H1 (cell line): ENCODE results near the gene PRPF6. TPM values are rescaled to one million over a fixed set of nuclear protein-coding genes. Genes with fewer than 3 reads are reported as not detected.

ENCODE experiments used
- EP300 ChIP-seq, 2 experiments: IDR thresholded peaks; 1 replicate in 1 of 2; 2 replicates in 1 of 2; pipeline ENCODE4 v1.6.1; 2011 to 2012; ENCODE audit warnings: low read depth in 2 of 2, low read length in 2 of 2, mild to moderate bottlenecking in 2 of 2, borderline replicate concordance in 1 of 2, inconsistent platforms in 1 of 2, moderate library complexity in 1 of 2
- EZH2 ChIP-seq: fragments of 200-600 bp; sonication (generic); IDR thresholded peaks from 2 replicates; pipeline ENCODE4 v1.7.1; 2012; ENCODE audit warnings: low read depth, mild to moderate bottlenecking, moderate library complexity, low read length, inconsistent platforms; ENCODE audit not compliant: severe bottlenecking
- GABPA ChIP-seq: IDR thresholded peaks from 2 replicates; pipeline ENCODE4 v1.6.1; 2011; ENCODE audit warnings: mild to moderate bottlenecking, low read length, moderate library complexity, borderline replicate concordance; ENCODE audit not compliant: insufficient read depth
- MAFK ChIP-seq: IDR thresholded peaks from 2 replicates; pipeline ENCODE4 v1.6.1; 2012; ENCODE audit warnings: low read depth, mild to moderate bottlenecking, improper control_type of control experiment, low read length
- NANOG ChIP-seq: IDR thresholded peaks from 2 replicates; pipeline ENCODE4 v1.6.1; 2011; ENCODE audit warnings: low read length, low read depth, mild to moderate bottlenecking, inconsistent platforms; ENCODE audit not compliant: insufficient read depth, poor library complexity, severe bottlenecking
- RBBP5 ChIP-seq: IDR thresholded peaks from 2 replicates; pipeline ENCODE4 v1.7.1; 2012; ENCODE audit warnings: low read depth, mild to moderate bottlenecking, inconsistent platforms, low read length, moderate library complexity, borderline replicate concordance
- SUZ12 ChIP-seq: fragments of 200-600 bp; sonication (generic); IDR thresholded peaks from 2 replicates; pipeline ENCODE4 v1.6.1; 2012; ENCODE audit warnings: mild to moderate bottlenecking, inconsistent platforms, low read length, moderate library complexity, mixed read lengths
- TCF12 ChIP-seq: IDR thresholded peaks from 2 replicates; pipeline ENCODE4 v1.6.1; 2011; ENCODE audit warnings: low read depth, mild to moderate bottlenecking, low read length
- polyA plus RNA-seq, 7 experiments: library from polyadenylated mRNA; depleted of rRNA in 3 of 7; stranded (reverse) in 5 of 7; unstranded in 2 of 7; fragments of >200 nt in 5 of 7; fragments of 200-250 nt in 2 of 7; gene quantifications; 1 replicate in 5 of 7; 2 replicates in 1 of 7; 4 replicates in 1 of 7; pipeline versions ENCODE4 v1.2.1 to v1.2.3, GENCODE V29; 2011 to 2013; ENCODE audit warnings: missing spikeins in 2 of 7, mixed read lengths in 2 of 7
- total RNA-seq: library from RNA; stranded (reverse); fragmentation: NEBNext Ultra II Directional; extraction: Animal tissue kit (Norgen Biotek cat#: 25700); gene quantifications from 2 replicates; pipeline ENCODE4 v1.2.1, GENCODE V29; 2021
- TF ChIP-seq, protein P1 (sequence below): IDR thresholded peaks from 2 replicates; pipeline ENCODE4 v1.6.1; 2011; ENCODE audit warnings: low read depth, mild to moderate bottlenecking, low read length; ENCODE audit not compliant: insufficient read depth

PRPF6 gene
- total and polyA plus RNA-seq, 2 of the 8 experiments (the other 6 are each of a cell fraction or from before 2014, with no cell fraction given): 27.9 to 76.9 TPM

DNA sequence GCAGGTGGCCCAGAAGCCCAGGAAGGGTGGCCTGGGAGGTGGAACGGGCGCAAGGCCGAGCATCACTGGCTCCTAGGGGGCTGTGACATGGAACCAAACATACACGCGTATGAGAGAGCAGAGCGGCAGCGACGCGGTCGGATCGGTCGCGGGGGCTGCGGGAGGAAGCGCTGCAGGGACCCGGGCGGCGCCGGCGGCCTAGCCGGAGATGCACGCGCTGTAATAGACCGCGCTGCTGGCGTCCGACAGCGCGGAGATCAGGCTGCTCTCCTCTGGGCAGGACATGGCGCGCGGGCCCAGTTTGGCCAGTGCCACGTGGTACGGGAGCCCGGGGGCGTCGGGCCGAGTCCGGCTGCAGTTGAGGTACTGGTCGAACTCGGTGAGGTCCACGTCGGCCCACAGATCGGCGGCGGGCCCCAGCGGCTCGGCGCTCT, 67.1 kb downstream of the PRPF6 start (continued):
- TF ChIP-seq EZH2: peak; percentile 96
- TF ChIP-seq TCF12: no peak
- TF ChIP-seq RBBP5: no peak
- TF ChIP-seq EP300 (IDR thresholded peaks at IDR 0.05; ENCODE audit: borderline replicate concordance in 1 of 2, low read depth in 2 of 2, low read length in 2 of 2): no peak
- TF ChIP-seq NANOG: no peak
- TF ChIP-seq GABPA: peak; percentile 75; the same call in 1 of the 2 replicates
- no peak for TF ChIP-seq MAFK
- TF ChIP-seq, protein P1, sequence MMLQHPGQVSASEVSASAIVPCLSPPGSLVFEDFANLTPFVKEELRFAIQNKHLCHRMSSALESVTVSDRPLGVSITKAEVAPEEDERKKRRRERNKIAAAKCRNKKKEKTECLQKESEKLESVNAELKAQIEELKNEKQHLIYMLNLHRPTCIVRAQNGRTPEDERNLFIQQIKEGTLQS: no peak
- TF ChIP-seq SUZ12: peak; percentile 98; the same call in 1 of the 2 replicates
- TF ChIP-seq, all 59 proteins: peak for 8
